ENCODE results near the gene PYY. TPM values are rescaled to one million over a fixed set of nuclear protein-coding genes. Genes with fewer than 3 reads are reported as not detected.
A peak's percentile ranks its signal among the peaks of the same experiment; 100 is the strongest.

The PYY gene
- polyA plus RNA-seq, 1 donor from 2014 or later, result not detected

- Histone ChIP-seq H3K4me2 (ENCODE audit: low read length) (no peak overlapping the region), H3K27ac (ENCODE audit: low read length) (no peak overlapping the region), H3F3A (ENCODE audit: insufficient read depth, low read length, poor library complexity, severe bottlenecking) (no peaks in the 10 kb centered on the region), H3K9ac (ENCODE audit: low read length) (no peak overlapping the region), H3K79me2 (replicated peaks; ENCODE audit: insufficient read depth, low read length) (no peaks in the 10 kb centered on the region), H2AFZ (ENCODE audit: low read depth, low read length) (no peak overlapping the region), H4K20me1 (ENCODE audit: insufficient read depth) (no peaks in the 10 kb centered on the region), H3K36me3 (ENCODE audit: insufficient read depth, low read length) (no peaks in the 10 kb centered on the region), H3K27me3 (ENCODE audit: insufficient read depth, low read depth, low read length) (peaks cover 20% of the 10 kb centered on the region), H3K9me3 (ENCODE audit: low read length) (no peaks in the 10 kb centered on the region), H3K9me2 (ENCODE audit: insufficient read depth, low read length) (no peaks in the 10 kb centered on the region), H3K4me3 (ENCODE audit: low read length) (peak overlapping the region; percentile 31)
- no peak for TF ChIP-seq SMC3 (conservative IDR thresholded peaks at IDR 0.05; ENCODE audit: poor library complexity)
- no peak for TF ChIP-seq EZH2 (IDR thresholded peaks at IDR 0.05; ENCODE audit: borderline replicate concordance, insufficient read depth, low read length, poor library complexity, severe bottlenecking)
- no peak for TF ChIP-seq TAF1 (IDR thresholded peaks at IDR 0.05; ENCODE audit: low read depth)
- TF ChIP-seq RAD21 (conservative IDR thresholded peaks at IDR 0.05), result no peak
- TF ChIP-seq CTCF (IDR thresholded peaks at IDR 0.05; ENCODE audit: poor library complexity, severe bottlenecking), result no peak
- no peak for TF ChIP-seq MXI1 (conservative IDR thresholded peaks at IDR 0.05; ENCODE audit: poor library complexity, severe bottlenecking)
- no peak for TF ChIP-seq EP300 (conservative IDR thresholded peaks at IDR 0.05; ENCODE audit: poor library complexity, severe bottlenecking)
- TF ChIP-seq REST (IDR thresholded peaks at IDR 0.05; ENCODE audit: borderline replicate concordance), result no peak
- TF ChIP-seq POLR2AphosphoS5 (IDR thresholded peaks at IDR 0.05), result no peak
These were observed 26.5 kb downstream of the PYY start for GRCh38 chr17:43927060-43927864.

- Histone ChIP-seq H3K9ac (ENCODE audit: low read length) (no peak overlapping the region), H3K79me2 (replicated peaks; ENCODE audit: insufficient read depth, low read length) (no peaks in the 10 kb centered on the region), H3K4me3 (ENCODE audit: low read length) (no peak overlapping the region), H3K27me3 (ENCODE audit: insufficient read depth, low read depth, low read length) (peaks cover 20% of the 10 kb centered on the region), H4K20me1 (ENCODE audit: insufficient read depth) (no peaks in the 10 kb centered on the region), H3K4me2 (ENCODE audit: low read length) (no peak overlapping the region), H3K36me3 (ENCODE audit: insufficient read depth, low read length) (no peaks in the 10 kb centered on the region), H2AFZ (ENCODE audit: low read depth, low read length) (no peak overlapping the region), H3K9me3 (ENCODE audit: low read length) (no peaks in the 10 kb centered on the region), H3K27ac (ENCODE audit: low read length) (no peak overlapping the region), H3F3A (ENCODE audit: insufficient read depth, low read length, poor library complexity, severe bottlenecking) (no peaks in the 10 kb centered on the region), H3K9me2 (ENCODE audit: insufficient read depth, low read length) (no peaks in the 10 kb centered on the region)
- TF ChIP-seq CTCF (IDR thresholded peaks at IDR 0.05; ENCODE audit: poor library complexity, severe bottlenecking) (no peak), EP300 (conservative IDR thresholded peaks at IDR 0.05; ENCODE audit: poor library complexity, severe bottlenecking) (no peak), MXI1 (conservative IDR thresholded peaks at IDR 0.05; ENCODE audit: poor library complexity, severe bottlenecking) (no peak), RAD21 (conservative IDR thresholded peaks at IDR 0.05) (no peak), SMC3 (conservative IDR thresholded peaks at IDR 0.05; ENCODE audit: poor library complexity) (no peak), EZH2 (IDR thresholded peaks at IDR 0.05; ENCODE audit: borderline replicate concordance, insufficient read depth, low read length, poor library complexity, severe bottlenecking) (no peak), POLR2AphosphoS5 (IDR thresholded peaks at IDR 0.05) (no peak), REST (IDR thresholded peaks at IDR 0.05; ENCODE audit: borderline replicate concordance) (no peak)
These were observed 29.2 kb downstream of the PYY start for GRCh38 chr17:43924558-43924957.

All from neural cell (in vitro differentiated cells).